Thyroid gland (tissue), 4 donors: ENCODE measurements around the gene SCARB1.

ENCODE experiments used
- CTCF ChIP-seq, 6 experiments: fragments of 200-600 bp in 3 of 6; fragments of 450-650 bp in 3 of 6; sonication (generic) in 3 of 6; IDR thresholded peaks; one replicate each; pipeline ENCODE4 v1.5.1; 2016 to 2019; ENCODE audit warnings: antibody characterized with exemption in 6 of 6, mild to moderate bottlenecking in 2 of 6, inconsistent platforms in 1 of 6, moderate library complexity in 1 of 6
- POLR2A ChIP-seq, 2 donors: fragments of 450-650 bp; IDR thresholded peaks; one replicate each; pipeline ENCODE4 v1.6.1; 2017; ENCODE audit warnings: antibody characterized with exemption in 2 of 2, mild to moderate bottlenecking in 2 of 2, moderate library complexity in 1 of 2

- no peak for TF ChIP-seq POLR2A (IDR thresholded peaks at IDR 0.05)
- no peak for TF ChIP-seq CTCF (IDR thresholded peaks at IDR 0.05)
Observed at GRCh38 chr12:124747426-124748161, 116.1 kb downstream of the SCARB1 start.
